NCI-H2171 treated with DMSO at 0.1 percent for 48 hours (cell line): ENCODE results near the gene ZNF546.
"Not testable (repeated sequence)": the region's sequence is repeated elsewhere in the genome, so short reads cannot be mapped to it uniquely, and the experiment has no call there.

ENCODE experiments used
- DNase-seq: peaks from one replicate; lab custom pipeline; 2025; lab: John Stamatoyannopoulos, UW

Gene ZNF546

DNA sequence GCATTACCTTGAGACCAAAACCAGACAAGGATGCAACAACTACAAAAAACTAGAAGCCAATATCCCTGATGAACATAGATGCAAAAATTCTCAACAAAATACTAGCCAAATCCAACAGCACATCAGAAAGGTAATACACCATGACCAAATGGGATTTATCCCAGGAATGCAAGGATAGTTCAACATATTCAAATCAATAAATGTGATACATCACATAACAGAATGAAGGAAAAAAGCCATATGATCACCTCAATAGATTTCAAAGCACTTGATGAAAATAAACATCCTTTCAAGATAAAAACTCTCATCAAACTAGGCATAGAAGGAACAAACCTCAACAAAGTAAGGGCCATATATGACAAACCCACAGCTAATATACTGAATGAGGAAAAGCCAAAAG is 10.2 kb upstream of the ZNF546 start:
- DNase-seq, result no peak

DNA sequence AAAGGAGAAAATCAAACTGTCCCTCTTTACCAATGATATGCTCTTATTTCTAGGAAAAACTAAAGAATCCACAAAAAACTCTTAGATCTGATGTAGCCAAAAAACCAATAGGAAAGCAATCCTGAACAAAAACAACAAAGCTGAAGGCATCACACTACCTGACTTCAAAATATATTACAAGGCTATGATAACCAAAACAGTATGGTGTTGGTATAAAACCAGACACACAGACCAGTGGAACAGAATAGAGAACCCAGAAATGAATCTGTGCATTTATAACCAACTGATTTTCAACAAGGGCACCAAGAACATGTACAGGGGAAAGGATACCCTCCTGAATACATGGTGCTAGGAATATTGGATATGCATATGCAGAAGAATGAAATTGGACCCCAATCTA is 9.7 kb upstream of the ZNF546 start:
- DNase-seq, result no peak

GRCh38 chr19:39987596-39987995 is 9.3 kb upstream of the ZNF546 start:
- DNase-seq, result no peak

DNA sequence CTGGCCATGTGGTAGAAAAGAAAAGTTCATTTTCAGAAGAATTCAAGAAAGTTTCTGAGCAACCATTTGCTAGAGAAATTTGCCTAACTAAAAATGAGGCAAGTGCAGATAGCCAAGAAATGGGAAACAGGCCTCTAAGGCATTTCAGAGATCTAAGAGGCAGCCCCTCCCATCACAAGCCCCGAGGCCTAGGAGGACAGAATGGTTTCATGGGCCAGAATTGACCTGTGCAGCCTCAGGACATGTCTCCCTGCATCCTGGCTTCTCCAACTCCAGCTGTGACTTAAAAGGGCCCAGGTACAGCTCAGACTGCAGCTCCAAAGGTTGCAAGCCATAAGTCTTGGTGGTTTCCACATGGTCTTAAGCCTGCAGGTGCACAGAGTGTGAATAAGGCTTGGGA is 3.3 kb upstream of the ZNF546 start:
- no peak for DNase-seq

- no peak for DNase-seq
Observed at GRCh38 chr19:39994361-39994760, 2.5 kb upstream of the ZNF546 start.

DNA sequence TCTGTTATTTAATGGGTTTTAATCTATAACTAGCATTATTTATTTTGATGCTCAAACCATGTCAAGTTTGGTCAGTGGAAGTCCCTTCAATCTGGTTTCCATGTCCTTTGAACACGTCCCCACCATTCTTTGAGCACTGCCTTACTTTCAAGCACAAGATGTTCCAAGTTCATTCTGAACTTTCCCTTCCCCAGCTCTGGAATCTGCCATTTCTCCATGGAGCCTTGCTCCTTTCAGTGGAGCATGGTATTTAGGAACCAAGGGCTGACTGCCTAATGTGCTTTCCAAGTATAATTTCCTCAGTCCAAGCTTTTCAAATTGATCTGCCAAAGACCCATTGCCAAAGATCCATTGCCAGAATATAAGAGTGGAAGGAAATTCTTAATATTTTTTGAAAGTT is 1.1 kb upstream of the ZNF546 start:
- DNase-seq, result no peak

DNA sequence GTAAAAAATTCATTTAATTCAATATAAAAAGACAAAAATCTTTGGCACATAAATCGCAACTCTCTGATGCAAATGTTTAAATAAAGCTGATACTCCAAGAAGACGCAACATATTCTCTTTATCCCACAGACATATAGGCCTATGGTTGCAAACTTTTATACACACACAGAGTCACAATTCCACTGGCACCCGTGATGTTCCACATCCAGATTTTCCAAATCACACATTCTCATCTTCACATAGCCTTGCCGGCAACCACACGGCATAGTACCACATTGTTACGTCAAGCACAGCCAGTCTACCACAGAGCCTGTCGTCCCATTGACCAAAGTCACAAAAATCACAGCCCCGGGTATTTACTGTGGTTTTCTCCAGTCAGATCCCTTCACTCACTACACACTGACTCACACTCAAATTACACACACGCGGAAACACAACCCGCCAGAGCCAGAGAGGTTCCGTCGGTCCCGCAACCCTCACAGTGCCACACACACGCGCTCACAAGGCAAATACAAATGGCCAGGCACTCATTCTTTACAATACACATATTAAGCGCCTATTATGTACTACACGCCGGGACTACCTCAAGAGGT is 546 bp upstream of the ZNF546 start:
- peak; percentile 58 for DNase-seq

DNA sequence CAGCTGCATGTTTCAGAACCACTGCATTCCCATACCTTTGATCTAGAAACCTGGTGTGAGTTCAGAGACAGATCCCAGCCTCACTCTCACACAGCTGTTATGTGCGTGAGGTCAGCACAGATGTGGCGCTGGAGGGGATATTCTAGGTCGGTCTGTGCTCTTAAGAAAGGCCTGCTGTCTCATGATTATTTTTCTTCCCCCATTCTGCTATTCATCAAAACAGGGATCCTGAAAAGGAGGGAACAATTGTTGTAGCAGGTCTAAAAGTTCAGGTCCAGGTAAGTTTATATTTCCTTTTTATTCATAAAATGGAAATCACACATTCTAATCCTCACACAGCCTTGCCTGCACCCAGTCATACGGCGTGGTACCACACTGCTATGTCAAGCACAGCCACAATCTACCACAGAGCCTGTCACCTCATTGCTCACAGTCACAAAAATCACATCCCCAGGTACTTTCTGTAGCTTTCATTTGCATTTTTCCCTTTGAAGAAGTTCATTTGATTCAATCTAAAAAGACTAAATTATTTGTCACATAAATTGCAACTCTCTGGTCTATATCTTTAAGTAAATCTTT is 867 bp downstream of the ZNF546 start:
- no peak for DNase-seq

GRCh38 chr19:39998501-39998900 is 1.6 kb downstream of the ZNF546 start:
- DNase-seq, result no peak

DNA sequence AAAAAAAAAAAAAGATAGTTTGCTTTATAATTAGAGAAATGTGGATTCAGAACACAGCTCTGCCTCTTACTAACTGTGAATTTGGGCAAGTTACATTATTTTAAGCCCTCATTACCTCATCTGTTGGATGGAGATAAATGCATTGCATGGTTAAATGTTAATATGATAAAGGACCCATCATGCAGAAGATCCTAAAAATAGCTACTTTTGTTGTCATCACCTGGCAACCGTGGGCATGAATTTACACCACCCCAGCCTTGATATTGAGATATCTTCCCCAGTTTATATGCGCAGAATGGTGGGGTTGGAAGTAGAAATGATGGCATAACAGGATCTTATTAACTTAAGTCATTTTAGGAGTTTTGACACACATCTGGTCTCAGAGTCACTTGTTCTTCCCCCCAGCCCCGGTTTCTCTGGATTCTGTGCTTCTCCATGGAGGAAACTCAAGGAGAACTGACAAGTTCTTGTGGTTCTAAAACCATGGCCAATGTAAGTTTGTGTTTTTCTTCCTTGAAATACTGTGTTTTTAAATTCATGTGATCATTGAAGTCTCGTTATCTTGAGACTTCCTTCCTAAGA is 8.9 kb downstream of the ZNF546 start:
- no peak for DNase-seq

GRCh38 chr19:40006273-40006691 is 9.4 kb downstream of the ZNF546 start:
- DNase-seq, result no peak

GRCh38 chr19:40009674-40010073 is 12.8 kb downstream of the ZNF546 start:
- DNase-seq, result no peak

DNA sequence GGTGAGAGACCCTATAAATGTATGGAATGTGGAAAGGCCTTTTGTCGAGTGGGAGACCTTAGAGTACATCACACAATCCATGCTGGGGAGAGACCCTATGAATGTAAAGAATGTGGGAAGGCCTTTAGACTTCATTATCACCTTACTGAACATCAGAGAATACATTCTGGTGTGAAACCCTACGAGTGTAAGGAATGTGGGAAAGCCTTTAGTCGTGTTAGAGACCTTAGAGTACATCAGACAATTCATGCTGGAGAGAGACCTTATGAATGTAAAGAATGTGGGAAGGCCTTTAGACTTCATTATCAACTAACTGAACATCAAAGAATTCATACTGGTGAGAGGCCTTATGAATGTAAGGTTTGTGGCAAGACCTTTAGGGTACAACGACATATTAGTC is 17.1 kb downstream of the ZNF546 start:
- no peak for DNase-seq

DNA sequence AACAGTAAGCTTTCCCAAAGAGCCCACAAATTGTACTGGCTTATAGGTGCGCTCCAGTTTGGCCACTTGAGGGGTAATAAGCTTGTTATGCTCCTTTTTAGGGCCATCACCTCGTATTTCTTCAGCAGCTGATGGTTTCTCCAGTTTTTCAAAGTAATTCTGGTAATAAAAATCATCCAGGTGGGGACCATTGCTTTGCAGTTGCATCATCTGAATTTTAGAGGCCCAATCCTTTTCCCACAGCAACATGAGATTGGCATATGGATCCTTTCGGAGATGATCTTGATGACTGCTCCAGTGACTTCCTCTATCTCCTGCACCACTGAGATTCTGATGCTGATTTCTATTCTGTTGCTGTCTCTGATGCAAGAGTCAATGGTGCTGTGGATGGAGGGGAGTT is 27.1 kb downstream of the ZNF546 start:
- DNase-seq, result no peak

GRCh38 chr19:40025938-40026596 is 29.2 kb downstream of the ZNF546 start:
- DNase-seq, result no peak

- DNase-seq, result no peak
Observed at GRCh38 chr19:40026597-40026970, 29.7 kb downstream of the ZNF546 start.

GRCh38 chr19:40033989-40034560 is 37.2 kb downstream of the ZNF546 start:
- no peak for DNase-seq

- DNase-seq, result no peak
Observed at GRCh38 chr19:40035996-40036395, 39.1 kb downstream of the ZNF546 start.

DNA sequence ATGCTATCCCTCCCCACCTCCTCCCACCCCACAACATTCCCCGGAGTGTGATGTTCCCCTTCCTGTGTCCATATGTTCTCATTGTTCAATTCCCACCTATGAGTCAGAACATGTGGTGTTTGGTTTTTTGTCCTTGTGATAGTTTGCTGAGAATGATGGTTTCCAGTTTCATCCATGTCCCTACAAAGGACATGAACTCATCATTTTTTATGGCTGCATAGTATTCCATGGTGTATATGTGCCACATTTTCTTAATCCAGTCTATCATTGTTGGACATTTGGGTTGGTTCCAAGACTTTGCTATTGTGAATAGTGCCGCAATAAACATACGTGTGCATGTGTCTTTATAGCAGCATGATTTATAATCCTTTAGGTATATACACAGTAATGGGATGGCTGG is 41.2 kb downstream of the ZNF546 start:
- not testable (repeated sequence) for DNase-seq

DNA sequence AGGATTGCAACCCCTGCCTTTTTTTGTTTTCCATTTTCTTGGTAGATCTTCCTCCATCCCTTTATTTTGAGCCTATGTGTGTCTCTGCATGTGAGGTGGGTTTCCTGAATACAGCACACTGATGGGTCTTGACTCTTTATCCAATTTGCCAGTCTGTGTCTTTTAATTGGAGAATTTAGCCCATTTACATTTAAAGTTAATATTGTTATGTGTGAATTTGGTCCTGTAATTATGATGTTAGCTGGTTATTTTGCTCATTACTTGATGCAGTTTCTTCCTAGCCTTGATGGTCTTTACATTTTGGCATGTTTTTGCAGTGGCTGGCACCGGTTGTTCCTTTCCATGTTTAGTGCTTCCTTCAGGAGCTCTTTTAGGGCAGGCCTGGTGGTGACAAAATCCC is 44.9 kb downstream of the ZNF546 start:
- DNase-seq, result not testable (repeated sequence)

- no peak for DNase-seq
Observed at GRCh38 chr19:40053491-40053890, 56.6 kb downstream of the ZNF546 start.

DNA sequence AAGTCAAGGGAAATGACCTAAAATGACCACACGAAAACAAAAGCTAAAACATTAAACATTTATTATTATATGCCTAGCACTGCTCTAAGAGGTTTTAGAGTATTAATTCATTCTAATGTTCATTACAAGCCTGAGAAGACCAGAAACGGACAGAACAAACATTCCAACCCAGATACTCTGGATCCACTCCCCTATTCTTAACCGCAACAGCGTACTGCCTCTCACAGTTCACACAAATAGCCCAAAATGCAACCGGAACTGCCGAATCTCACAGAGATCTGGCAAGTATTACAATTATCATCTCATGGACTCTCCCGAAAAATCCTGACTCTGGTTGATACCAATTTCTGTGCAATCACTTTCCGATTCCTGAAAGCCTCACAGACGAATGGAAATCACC is 57.8 kb downstream of the ZNF546 start:
- DNase-seq, result no peak

GRCh38 chr19:40055049-40055448 is 58.2 kb downstream of the ZNF546 start:
- no peak for DNase-seq
